GM18508 (cell line): ENCODE data around the gene CARD16.
"Not testable (repeated sequence)": the region's sequence is repeated elsewhere in the genome, so short reads cannot be mapped to it uniquely, and the experiment has no call there.

Experiments used
- ATAC-seq: cut with Tn5 transposase; IDR thresholded peaks from one replicate; pipeline ENCODE4 v1.9.1; 2021; ENCODE audit warnings: moderate number of reproducible peaks; ENCODE audit not compliant: insufficient read depth, unreplicated experiment

Gene CARD16

GRCh38 chr11:105051559-105051958 is 6.4 kb upstream of the CARD16 start:
- no peak for ATAC-seq

GRCh38 chr11:105049481-105049880 is 4.3 kb upstream of the CARD16 start:
- ATAC-seq: no peak

- ATAC-seq: no peak
Measured at GRCh38 chr11:105046898-105047579, 1.9 kb upstream of the CARD16 start.

GRCh38 chr11:105045676-105046296 is 651 bp upstream of the CARD16 start:
- ATAC-seq: no peak

GRCh38 chr11:105042178-105042577 is 3.0 kb downstream of the CARD16 start:
- ATAC-seq: no peak

GRCh38 chr11:105040703-105041102 is 4.4 kb downstream of the CARD16 start:
- no peak for ATAC-seq

GRCh38 chr11:105034813-105035620 is 10.1 kb downstream of the CARD16 start, which contains the start of gene CASP1:
Gene CASP1, minus strand, starts transcription at chr11:105035144. Its CDS starts 31 bp downstream, at chr11:105035113.
- ATAC-seq: peak; percentile 83

GRCh38 chr11:105034388-105034787 is 10.7 kb downstream of the CARD16 start:
- ATAC-seq: not testable (repeated sequence)

GRCh38 chr11:105033781-105034180 is 11.4 kb downstream of the CARD16 start:
- ATAC-seq: no peak

- ATAC-seq: no peak
Measured at GRCh38 chr11:105033343-105033742, 11.8 kb downstream of the CARD16 start.

- ATAC-seq: no peak
Measured at GRCh38 chr11:105032495-105032894, 12.6 kb downstream of the CARD16 start.

GRCh38 chr11:105027678-105028077 is 17.5 kb downstream of the CARD16 start:
- no peak for ATAC-seq

GRCh38 chr11:105024394-105024793 is 20.7 kb downstream of the CARD16 start:
- ATAC-seq: no peak

- no peak for ATAC-seq
Measured at GRCh38 chr11:105023003-105023402, 22.1 kb downstream of the CARD16 start, which contains the start of gene CASP5. Gene CASP5, minus strand, starts transcription at chr11:105023168. Its CDS starts 32 bp downstream, at chr11:105023136.

- no peak for ATAC-seq
Measured at GRCh38 chr11:105022527-105022926, 22.6 kb downstream of the CARD16 start.

- ATAC-seq: no peak
Measured at GRCh38 chr11:105007463-105007862, 37.7 kb downstream of the CARD16 start.

GRCh38 chr11:105005451-105005845 is 39.7 kb downstream of the CARD16 start:
- ATAC-seq: no peak

- no peak for ATAC-seq
Measured at GRCh38 chr11:105004021-105004420, 41.1 kb downstream of the CARD16 start.

- ATAC-seq: no peak
Measured at GRCh38 chr11:105003151-105003550, 42.0 kb downstream of the CARD16 start.

GRCh38 chr11:105000797-105001196 is 44.3 kb downstream of the CARD16 start:
- ATAC-seq: peak; percentile 80

- ATAC-seq: no peak
Measured at GRCh38 chr11:105000167-105000566, 45.0 kb downstream of the CARD16 start.
